Measurements from ENCODE around the gene TMEM63C.

Gene TMEM63C

GRCh38 chr14:77143071-77143470, 38.5 kb upstream of the TMEM63C start:
- peaks cover 55% of the 10 kb centered on the region for H3K27me3 ChIP-seq (ENCODE audit: insufficient read depth, low read length)

GRCh38 chr14:77144412-77145115, 37.0 kb upstream of the TMEM63C start:
- H3K27me3 ChIP-seq (ENCODE audit: insufficient read depth, low read length) = peaks cover 51% of the 10 kb centered on the region
- H3K27ac ChIP-seq (ENCODE audit: low read length) = no peak overlapping the region
- 0 out of 2 replicates have a peak overlapping the region, but pooled peaks have one; percentile 26 for H3K4me3 ChIP-seq (ENCODE audit: low read length)
- H3K36me3 ChIP-seq (ENCODE audit: insufficient read depth, low read depth, low read length) = no peaks in the 10 kb centered on the region
- H3K9ac ChIP-seq (ENCODE audit: low read depth, low read length) = peak overlapping the region; percentile 69; the same call in 1 of the 2 replicates
- H3K4me1 ChIP-seq (ENCODE audit: insufficient read depth, low read length) = peaks cover 41% of the 10 kb centered on the region
- no peaks in the 10 kb centered on the region for H3K9me3 ChIP-seq (ENCODE audit: insufficient read depth, low read depth, low read length)

More at GRCh38 chr14:77143071-77143470, 38.5 kb upstream of the TMEM63C start:
- Histone ChIP-seq H3K9ac (ENCODE audit: low read depth, low read length) (peak overlapping the region; percentile 69; the same call in 1 of the 2 replicates), H3K27ac (ENCODE audit: low read length) (peak overlapping the region; percentile 51), H3K4me3 (ENCODE audit: low read length) (peak overlapping the region; percentile 72; the same call in 1 of the 2 replicates), H3K9me3 (ENCODE audit: insufficient read depth, low read depth, low read length) (no peaks in the 10 kb centered on the region), H3K36me3 (ENCODE audit: insufficient read depth, low read depth, low read length) (peaks cover 13% of the 10 kb centered on the region), H3K4me1 (ENCODE audit: insufficient read depth, low read length) (peaks cover 41% of the 10 kb centered on the region)

GRCh38 chr14:77145975-77146740, 35.4 kb upstream of the TMEM63C start:
- H3K4me3 ChIP-seq (ENCODE audit: low read length) = peak overlapping the region; percentile 36; the same call in 1 of the 2 replicates
- no peaks in the 10 kb centered on the region for H3K9me3 ChIP-seq (ENCODE audit: insufficient read depth, low read depth, low read length)
- H3K9ac ChIP-seq (ENCODE audit: low read depth, low read length) = peak overlapping the region; percentile 33; the same call in 1 of the 2 replicates
- no peaks in the 10 kb centered on the region for H3K36me3 ChIP-seq (ENCODE audit: insufficient read depth, low read depth, low read length)
- H3K4me1 ChIP-seq (ENCODE audit: insufficient read depth, low read length) = peaks cover 41% of the 10 kb centered on the region
- no peak overlapping the region for H3K27ac ChIP-seq (ENCODE audit: low read length)
- peaks cover 37% of the 10 kb centered on the region; the same call in 1 of the 2 replicates for H3K27me3 ChIP-seq (ENCODE audit: insufficient read depth, low read length)

- no peak overlapping the region for H3K27ac ChIP-seq (ENCODE audit: low read length)
- H3K9me3 ChIP-seq (ENCODE audit: insufficient read depth, low read depth, low read length) = no peaks in the 10 kb centered on the region
- peaks cover 18% of the 10 kb centered on the region; the same call in 1 of the 2 replicates for H3K27me3 ChIP-seq (ENCODE audit: insufficient read depth, low read length)
- peaks cover 28% of the 10 kb centered on the region for H3K4me1 ChIP-seq (ENCODE audit: insufficient read depth, low read length)
- H3K4me3 ChIP-seq (ENCODE audit: low read length) = no peak overlapping the region
- no peak overlapping the region for H3K9ac ChIP-seq (ENCODE audit: low read depth, low read length)
- H3K36me3 ChIP-seq (ENCODE audit: insufficient read depth, low read depth, low read length) = no peaks in the 10 kb centered on the region
These were observed 32.9 kb upstream of the TMEM63C start for GRCh38 chr14:77148510-77149231.

GRCh38 chr14:77151245-77151644, 30.4 kb upstream of the TMEM63C start:
- H3K9me3 ChIP-seq (ENCODE audit: insufficient read depth, low read depth, low read length) = no peaks in the 10 kb centered on the region
- H3K4me3 ChIP-seq (ENCODE audit: low read length) = no peak overlapping the region
- peaks cover 2% of the 10 kb centered on the region; the same call in 1 of the 2 replicates for H3K27me3 ChIP-seq (ENCODE audit: insufficient read depth, low read length)
- H3K36me3 ChIP-seq (ENCODE audit: insufficient read depth, low read depth, low read length) = no peaks in the 10 kb centered on the region
- H3K9ac ChIP-seq (ENCODE audit: low read depth, low read length) = no peak overlapping the region
- peaks cover 2% of the 10 kb centered on the region; the same call in 1 of the 2 replicates for H3K4me1 ChIP-seq (ENCODE audit: insufficient read depth, low read length)
- no peak overlapping the region for H3K27ac ChIP-seq (ENCODE audit: low read length)

- H3K4me1 ChIP-seq (ENCODE audit: insufficient read depth, low read length) = no peaks in the 10 kb centered on the region
- H3K4me3 ChIP-seq (ENCODE audit: low read length) = no peak overlapping the region
- no peaks in the 10 kb centered on the region for H3K36me3 ChIP-seq (ENCODE audit: insufficient read depth, low read depth, low read length)
- no peaks in the 10 kb centered on the region for H3K27me3 ChIP-seq (ENCODE audit: insufficient read depth, low read length)
- H3K9me3 ChIP-seq (ENCODE audit: insufficient read depth, low read depth, low read length) = no peaks in the 10 kb centered on the region
- H3K27ac ChIP-seq (ENCODE audit: low read length) = no peak overlapping the region
- no peak overlapping the region for H3K9ac ChIP-seq (ENCODE audit: low read depth, low read length)
These were observed 29.5 kb upstream of the TMEM63C start for GRCh38 chr14:77151918-77152588.

- Histone ChIP-seq H3K27me3 (ENCODE audit: insufficient read depth, low read length) (no peaks in the 10 kb centered on the region), H3K27ac (ENCODE audit: low read length) (no peak overlapping the region), H3K9ac (ENCODE audit: low read depth, low read length) (no peak overlapping the region), H3K4me3 (ENCODE audit: low read length) (no peak overlapping the region), H3K9me3 (ENCODE audit: insufficient read depth, low read depth, low read length) (no peaks in the 10 kb centered on the region), H3K4me1 (ENCODE audit: insufficient read depth, low read length) (peaks cover 8% of the 10 kb centered on the region; the same call in 1 of the 2 replicates), H3K36me3 (ENCODE audit: insufficient read depth, low read depth, low read length) (no peaks in the 10 kb centered on the region)
These were observed 27.8 kb upstream of the TMEM63C start for GRCh38 chr14:77153802-77154201.

GRCh38 chr14:77154421-77154820, 27.2 kb upstream of the TMEM63C start:
- Histone ChIP-seq H3K36me3 (ENCODE audit: insufficient read depth, low read depth, low read length) (no peaks in the 10 kb centered on the region), H3K27me3 (ENCODE audit: insufficient read depth, low read length) (no peaks in the 10 kb centered on the region), H3K4me1 (ENCODE audit: insufficient read depth, low read length) (peaks cover 8% of the 10 kb centered on the region; the same call in 1 of the 2 replicates), H3K9me3 (ENCODE audit: insufficient read depth, low read depth, low read length) (no peaks in the 10 kb centered on the region), H3K4me3 (ENCODE audit: low read length) (no peak overlapping the region), H3K9ac (ENCODE audit: low read depth, low read length) (no peak overlapping the region), H3K27ac (ENCODE audit: low read length) (no peak overlapping the region)

GRCh38 chr14:77155083-77155482, 26.5 kb upstream of the TMEM63C start:
- no peaks in the 10 kb centered on the region for H3K9me3 ChIP-seq (ENCODE audit: insufficient read depth, low read depth, low read length)
- no peak overlapping the region for H3K9ac ChIP-seq (ENCODE audit: low read depth, low read length)
- no peaks in the 10 kb centered on the region for H3K36me3 ChIP-seq (ENCODE audit: insufficient read depth, low read depth, low read length)
- H3K27me3 ChIP-seq (ENCODE audit: insufficient read depth, low read length) = no peaks in the 10 kb centered on the region
- no peak overlapping the region for H3K4me3 ChIP-seq (ENCODE audit: low read length)
- H3K27ac ChIP-seq (ENCODE audit: low read length) = no peak overlapping the region
- peaks cover 8% of the 10 kb centered on the region; the same call in 1 of the 2 replicates for H3K4me1 ChIP-seq (ENCODE audit: insufficient read depth, low read length)

- peak overlapping the region; percentile 58; the same call in 1 of the 2 replicates for H3K4me3 ChIP-seq (ENCODE audit: low read length)
- H3K9ac ChIP-seq (ENCODE audit: low read depth, low read length) = no peak overlapping the region
- no peaks in the 10 kb centered on the region for H3K36me3 ChIP-seq (ENCODE audit: insufficient read depth, low read depth, low read length)
- H3K27me3 ChIP-seq (ENCODE audit: insufficient read depth, low read length) = no peaks in the 10 kb centered on the region
- no peaks in the 10 kb centered on the region for H3K9me3 ChIP-seq (ENCODE audit: insufficient read depth, low read depth, low read length)
- no peak overlapping the region for H3K27ac ChIP-seq (ENCODE audit: low read length)
- H3K4me1 ChIP-seq (ENCODE audit: insufficient read depth, low read length) = peaks cover 8% of the 10 kb centered on the region; the same call in 1 of the 2 replicates
These were observed 23.9 kb upstream of the TMEM63C start for GRCh38 chr14:77157740-77158139.
